Chondrocyte (in vitro differentiated cells): ENCODE results near the gene STARD8. TPM values are rescaled to one million over a fixed set of nuclear protein-coding genes. Genes with fewer than 3 reads are reported as not detected.

ENCODE experiments used
- DNase-seq: peaks from one replicate; pipeline ENCODE4 v3.0.0; 2021; ENCODE audit warnings: mixed read lengths, low spot score
- H3K27ac Mint-ChIP-seq: one replicate; pipeline ENCODE4 v1.8.0; 2021; ENCODE audit warnings: mild to moderate bottlenecking, moderate library complexity, mixed read lengths; ENCODE audit not compliant: unreplicated experiment
- H3K27me3 Mint-ChIP-seq: 2 replicates; pipeline ENCODE4 v1.8.0; 2021; ENCODE audit warnings: low read depth, mixed read lengths
- H3K36me3 Mint-ChIP-seq: 2 replicates; pipeline ENCODE4 v1.8.0; 2021; ENCODE audit warnings: low read depth, mixed read lengths
- H3K4me1 Mint-ChIP-seq: 2 replicates; pipeline ENCODE4 v1.8.0; 2021; ENCODE audit warnings: low read depth, mild to moderate bottlenecking, mixed read lengths
- H3K4me3 Mint-ChIP-seq: one replicate; pipeline ENCODE4 v1.8.0; 2021; ENCODE audit warnings: mild to moderate bottlenecking, moderate library complexity, mixed read lengths; ENCODE audit not compliant: unreplicated experiment
- H3K9me3 Mint-ChIP-seq: 2 replicates; pipeline ENCODE4 v1.8.0; 2021; ENCODE audit warnings: low read depth, mixed read lengths
- total RNA-seq: library from RNA; stranded (reverse); gene quantifications from 3 replicates; pipeline ENCODE4 v1.2.1, GENCODE V29; 2021
- TF ChIP-seq, protein P1 (sequence below): fragments of 200-600 bp; sonication (generic); IDR thresholded peaks from 2 replicates; pipeline ENCODE4 v1.5.0; 2021; ENCODE audit warnings: antibody characterized with exemption, mild to moderate bottlenecking, moderate library complexity

Gene STARD8
- total RNA-seq, 1 donor from 2014 or later: 0.37 TPM

DNA sequence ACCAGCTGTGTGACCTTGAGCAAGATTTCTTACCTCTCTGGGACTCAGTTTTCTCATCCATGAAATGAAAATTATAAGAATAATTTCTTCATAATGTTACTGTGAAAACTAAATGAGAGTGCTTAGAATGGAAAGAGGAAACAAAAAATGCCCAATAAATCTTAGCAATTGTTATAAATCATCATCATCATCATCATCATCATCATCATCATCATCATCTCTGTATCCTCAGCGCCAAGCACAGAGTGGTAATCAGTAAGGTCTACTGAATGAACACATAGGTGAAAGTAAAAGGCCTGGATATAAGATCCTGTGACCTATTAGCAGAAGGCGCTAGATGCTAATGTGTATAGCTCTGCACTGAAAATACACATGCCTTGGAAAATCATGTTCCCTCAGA lies 6.8 kb upstream of the STARD8 start:
- Mint-ChIP-seq H3K4me1 (no peaks in the 10 kb centered on the region), H3K27me3 (no peaks in the 10 kb centered on the region), H3K9me3 (peaks cover 4% of the 10 kb centered on the region), H3K4me3 (no peak overlapping the region), H3K27ac (no peak overlapping the region), H3K36me3 (no peaks in the 10 kb centered on the region)
- TF ChIP-seq, protein P1, sequence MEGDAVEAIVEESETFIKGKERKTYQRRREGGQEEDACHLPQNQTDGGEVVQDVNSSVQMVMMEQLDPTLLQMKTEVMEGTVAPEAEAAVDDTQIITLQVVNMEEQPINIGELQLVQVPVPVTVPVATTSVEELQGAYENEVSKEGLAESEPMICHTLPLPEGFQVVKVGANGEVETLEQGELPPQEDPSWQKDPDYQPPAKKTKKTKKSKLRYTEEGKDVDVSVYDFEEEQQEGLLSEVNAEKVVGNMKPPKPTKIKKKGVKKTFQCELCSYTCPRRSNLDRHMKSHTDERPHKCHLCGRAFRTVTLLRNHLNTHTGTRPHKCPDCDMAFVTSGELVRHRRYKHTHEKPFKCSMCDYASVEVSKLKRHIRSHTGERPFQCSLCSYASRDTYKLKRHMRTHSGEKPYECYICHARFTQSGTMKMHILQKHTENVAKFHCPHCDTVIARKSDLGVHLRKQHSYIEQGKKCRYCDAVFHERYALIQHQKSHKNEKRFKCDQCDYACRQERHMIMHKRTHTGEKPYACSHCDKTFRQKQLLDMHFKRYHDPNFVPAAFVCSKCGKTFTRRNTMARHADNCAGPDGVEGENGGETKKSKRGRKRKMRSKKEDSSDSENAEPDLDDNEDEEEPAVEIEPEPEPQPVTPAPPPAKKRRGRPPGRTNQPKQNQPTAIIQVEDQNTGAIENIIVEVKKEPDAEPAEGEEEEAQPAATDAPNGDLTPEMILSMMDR: no peak
- no peak for DNase-seq

DNA sequence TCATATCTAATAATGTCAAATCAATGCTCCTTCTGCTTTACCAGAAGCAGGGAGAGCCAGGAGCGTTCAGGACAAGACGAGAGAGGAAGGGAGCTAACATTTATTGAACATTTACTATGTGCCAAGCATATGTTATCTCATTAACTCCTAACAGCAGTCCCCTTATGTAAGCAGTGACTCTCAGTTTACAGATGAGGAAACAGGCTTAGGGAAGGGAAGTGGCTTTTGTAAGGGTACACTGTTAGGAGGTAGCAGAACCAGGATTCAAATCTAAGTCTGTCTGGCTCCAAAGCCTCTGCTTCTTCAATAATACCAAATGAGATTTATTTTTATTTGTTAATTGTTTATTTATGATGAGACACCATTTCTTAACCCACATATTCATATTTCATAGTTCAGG lies 2.6 kb upstream of the STARD8 start:
- no peak for DNase-seq
- TF ChIP-seq, protein P1: no peak
- no peaks in the 10 kb centered on the region for H3K27me3 Mint-ChIP-seq
- H3K4me1 Mint-ChIP-seq: peaks cover 5% of the 10 kb centered on the region
- H3K36me3 Mint-ChIP-seq: no peaks in the 10 kb centered on the region
- no peak overlapping the region for H3K4me3 Mint-ChIP-seq
- peaks cover 4% of the 10 kb centered on the region for H3K9me3 Mint-ChIP-seq
- no peak overlapping the region for H3K27ac Mint-ChIP-seq

DNA sequence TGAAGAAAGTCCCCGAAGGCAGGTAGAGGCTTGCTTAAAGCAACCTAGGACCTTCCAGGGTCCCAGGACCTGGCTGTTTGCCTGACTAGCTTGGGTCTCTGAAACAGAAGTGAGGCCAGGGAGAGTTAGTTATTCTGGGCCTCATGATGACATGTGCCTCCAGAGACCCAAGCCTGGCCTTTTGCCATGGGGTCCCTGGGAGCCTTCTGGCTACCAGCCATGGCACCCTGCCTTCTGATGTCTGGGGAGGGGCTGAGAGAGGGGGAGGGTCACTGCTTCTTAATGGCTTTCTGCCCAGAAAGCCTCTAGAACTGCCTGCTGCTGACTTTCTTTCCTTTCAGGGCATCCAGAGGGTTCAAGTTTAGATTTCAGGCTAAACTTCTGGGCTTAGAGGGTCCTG lies 1.0 kb upstream of the STARD8 start:
- no peaks in the 10 kb centered on the region for H3K36me3 Mint-ChIP-seq
- peaks cover 5% of the 10 kb centered on the region for H3K4me1 Mint-ChIP-seq
- DNase-seq: no peak
- TF ChIP-seq, protein P1: no peak
- H3K9me3 Mint-ChIP-seq: peaks cover 4% of the 10 kb centered on the region
- no peak overlapping the region for H3K27ac Mint-ChIP-seq
- no peaks in the 10 kb centered on the region for H3K27me3 Mint-ChIP-seq
- H3K4me3 Mint-ChIP-seq: no peak overlapping the region

DNA sequence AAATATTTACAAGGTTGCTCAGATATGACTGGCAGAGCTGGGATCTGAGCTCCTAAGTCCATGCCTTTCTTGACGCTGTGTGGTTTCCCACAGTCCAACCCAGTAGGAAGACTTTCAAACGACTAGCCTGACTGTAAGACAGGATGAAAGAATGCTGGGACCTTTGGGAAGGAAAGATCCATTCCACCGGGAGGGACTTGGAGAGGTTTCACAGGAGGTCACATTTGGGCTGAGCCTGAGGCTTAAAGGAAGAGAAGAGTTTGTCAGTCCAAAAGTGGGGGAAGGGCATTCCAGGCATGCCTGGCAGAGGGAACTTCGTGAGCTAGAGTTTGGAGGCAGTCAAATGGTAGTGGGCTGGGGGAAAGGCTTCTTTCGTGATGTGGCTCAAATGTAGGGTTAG lies 1.5 kb downstream of the STARD8 start:
- DNase-seq: no peak
- H3K9me3 Mint-ChIP-seq: peaks cover 4% of the 10 kb centered on the region
- peaks cover 5% of the 10 kb centered on the region for H3K4me1 Mint-ChIP-seq
- H3K27ac Mint-ChIP-seq: no peak overlapping the region
- TF ChIP-seq, protein P1: no peak
- no peaks in the 10 kb centered on the region for H3K27me3 Mint-ChIP-seq
- H3K36me3 Mint-ChIP-seq: no peaks in the 10 kb centered on the region
- no peak overlapping the region for H3K4me3 Mint-ChIP-seq

DNA sequence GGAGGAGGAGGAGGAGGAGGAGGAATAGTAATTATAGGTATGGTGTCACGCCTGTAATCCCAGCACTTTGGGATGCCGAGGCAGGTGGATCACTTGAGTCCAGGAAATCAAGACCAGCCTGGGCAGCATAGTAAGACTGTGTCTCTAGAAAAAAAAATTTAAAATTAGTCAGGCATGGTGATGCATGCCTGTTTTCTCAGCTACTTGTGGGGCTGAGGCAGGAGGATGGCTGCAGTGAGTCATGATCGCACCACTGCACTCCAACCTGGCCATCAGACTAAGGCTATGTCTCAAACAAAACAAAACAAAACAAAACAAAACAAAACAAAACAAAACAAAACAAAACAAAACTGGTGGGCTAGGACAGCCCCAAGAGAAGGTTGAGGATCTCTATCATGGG lies 3.0 kb downstream of the STARD8 start:
- DNase-seq: no peak
- no peak overlapping the region for H3K4me3 Mint-ChIP-seq
- H3K27me3 Mint-ChIP-seq: no peaks in the 10 kb centered on the region
- no peak overlapping the region for H3K27ac Mint-ChIP-seq
- peaks cover 5% of the 10 kb centered on the region for H3K4me1 Mint-ChIP-seq
- peaks cover under 1% of the 10 kb centered on the region for H3K9me3 Mint-ChIP-seq
- no peaks in the 10 kb centered on the region for H3K36me3 Mint-ChIP-seq
- TF ChIP-seq, protein P1: no peak
